ENCODE data around the gene HOXD1.

Gene HOXD1

DNA sequence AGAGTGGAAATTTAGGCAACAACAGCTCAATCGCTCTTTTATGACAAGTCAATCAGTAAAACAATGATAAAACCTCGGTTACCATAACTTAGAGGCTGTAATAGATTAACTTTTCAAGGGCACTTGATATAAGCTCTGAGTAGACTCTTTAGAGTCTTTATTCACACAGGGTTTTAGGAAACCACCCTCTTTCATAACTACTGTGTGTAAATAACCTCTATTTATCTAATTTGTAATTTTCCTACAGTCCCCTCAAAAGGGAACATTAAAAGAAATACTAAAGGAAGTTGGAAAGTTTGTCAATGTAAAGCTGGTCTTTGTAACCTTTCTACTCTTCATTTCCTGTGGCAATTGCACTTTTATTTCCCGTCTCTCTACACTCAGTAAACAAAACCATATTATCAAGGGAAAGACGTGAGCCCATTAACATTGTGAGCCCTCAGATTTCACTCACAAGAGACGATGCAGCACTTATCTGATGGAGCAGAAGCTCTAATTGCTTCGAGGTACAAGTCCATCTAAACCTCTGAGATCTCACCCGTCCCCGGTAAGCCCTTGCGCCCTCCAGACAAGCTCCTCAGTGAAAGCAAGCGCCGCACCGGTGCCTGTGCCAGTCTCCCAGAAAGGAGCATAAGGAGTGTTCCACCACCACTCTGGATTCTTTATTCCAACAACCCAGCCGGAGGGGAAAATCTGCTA, 1.1 kb upstream of the HOXD1 start:
- DNase-seq = no peak

- no peak for DNase-seq
These were observed 559 bp downstream of the HOXD1 start for GRCh38 chr2:176188774-176189680.

DNA sequence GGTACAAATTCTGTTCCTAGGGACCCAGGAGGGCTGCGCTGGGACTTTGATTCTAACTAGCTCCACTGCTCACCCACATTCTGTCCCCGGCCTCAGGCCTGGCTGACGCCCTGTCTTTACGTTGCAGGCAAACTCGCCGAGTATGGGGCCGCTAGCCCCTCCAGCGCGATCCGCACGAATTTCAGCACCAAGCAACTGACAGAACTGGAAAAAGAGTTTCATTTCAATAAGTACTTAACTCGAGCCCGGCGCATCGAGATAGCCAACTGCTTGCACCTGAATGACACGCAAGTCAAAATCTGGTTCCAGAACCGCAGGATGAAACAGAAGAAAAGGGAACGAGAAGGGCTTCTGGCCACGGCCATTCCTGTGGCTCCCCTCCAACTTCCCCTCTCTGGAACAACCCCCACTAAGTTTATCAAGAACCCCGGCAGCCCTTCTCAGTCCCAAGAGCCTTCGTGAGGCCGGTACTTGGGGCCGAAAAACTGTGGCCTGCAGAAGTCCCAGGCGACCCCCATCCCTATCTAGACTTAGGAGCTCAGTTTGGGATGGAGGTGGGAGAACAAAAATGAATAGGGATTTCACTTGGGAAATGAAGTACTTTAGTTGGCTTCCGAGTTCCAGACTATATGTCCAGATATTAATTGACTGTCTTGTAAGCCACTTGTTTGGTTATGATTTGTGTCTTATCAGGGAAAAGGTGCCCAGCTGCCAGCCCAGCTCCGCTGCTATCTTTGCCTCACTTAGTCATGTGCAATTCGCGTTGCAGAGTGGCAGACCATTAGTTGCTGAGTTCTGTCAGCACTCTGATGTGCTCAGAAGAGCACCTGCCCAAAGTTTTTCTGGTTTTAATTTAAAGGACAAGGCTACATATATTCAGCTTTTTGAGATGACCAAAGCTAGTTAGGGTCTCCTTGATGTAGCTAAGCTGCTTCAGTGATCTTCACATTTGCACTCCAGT, 1.5 kb downstream of the HOXD1 start:
- DNase-seq = no peak

- DNase-seq = no peak
These were observed 3.9 kb downstream of the HOXD1 start for GRCh38 chr2:176192351-176192750.

GRCh38 chr2:176193048-176193447, 4.6 kb downstream of the HOXD1 start:
- no peak for DNase-seq

DNA sequence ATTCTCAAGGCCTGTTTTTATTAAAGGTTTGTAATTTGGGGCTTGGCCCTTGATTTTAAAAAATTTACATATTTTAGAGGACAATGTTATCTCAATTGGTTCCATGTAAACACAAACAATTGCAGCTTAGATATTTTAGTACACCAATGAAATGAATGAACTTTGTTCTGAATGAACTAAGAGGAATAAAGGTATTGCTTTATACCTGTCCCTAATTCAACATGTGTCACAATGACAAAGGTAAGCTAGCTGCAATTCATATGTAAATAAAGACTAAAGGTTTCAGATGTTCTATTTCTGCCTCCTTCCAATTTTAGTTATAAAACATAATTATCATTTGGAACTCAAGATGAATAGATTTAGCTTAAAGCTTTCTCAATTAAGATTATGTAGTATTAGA, 11.4 kb downstream of the HOXD1 start:
- DNase-seq = no peak

DNA sequence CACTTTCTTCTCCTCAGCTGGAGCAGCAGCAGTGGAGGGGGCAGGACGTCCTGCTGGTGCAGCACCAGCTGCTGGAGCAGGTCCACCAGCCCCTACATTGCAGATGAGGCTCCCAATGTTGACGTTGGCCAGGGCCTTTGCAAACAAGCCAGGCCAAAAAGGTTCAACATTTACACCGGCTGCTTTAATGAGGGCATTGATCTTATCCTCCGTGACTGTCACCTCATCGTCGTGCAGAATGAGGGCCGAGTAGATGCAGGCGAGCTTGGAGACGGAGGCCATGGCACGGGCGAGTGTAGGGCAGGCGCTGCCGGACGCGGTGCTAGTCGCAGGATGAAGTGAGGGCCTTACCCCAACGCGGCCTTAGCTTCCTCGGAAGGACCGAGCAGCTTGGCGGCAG, 12.5 kb downstream of the HOXD1 start:
- DNase-seq = no peak

- DNase-seq = no peak
These were observed 14.0 kb downstream of the HOXD1 start for GRCh38 chr2:176202491-176202890.

- no peak for DNase-seq
These were observed 16.7 kb downstream of the HOXD1 start for GRCh38 chr2:176205126-176205525.

- DNase-seq = no peak
These were observed 17.7 kb downstream of the HOXD1 start for GRCh38 chr2:176206136-176206535.

- no peak for DNase-seq
These were observed 18.2 kb downstream of the HOXD1 start for GRCh38 chr2:176206682-176207081.

DNA sequence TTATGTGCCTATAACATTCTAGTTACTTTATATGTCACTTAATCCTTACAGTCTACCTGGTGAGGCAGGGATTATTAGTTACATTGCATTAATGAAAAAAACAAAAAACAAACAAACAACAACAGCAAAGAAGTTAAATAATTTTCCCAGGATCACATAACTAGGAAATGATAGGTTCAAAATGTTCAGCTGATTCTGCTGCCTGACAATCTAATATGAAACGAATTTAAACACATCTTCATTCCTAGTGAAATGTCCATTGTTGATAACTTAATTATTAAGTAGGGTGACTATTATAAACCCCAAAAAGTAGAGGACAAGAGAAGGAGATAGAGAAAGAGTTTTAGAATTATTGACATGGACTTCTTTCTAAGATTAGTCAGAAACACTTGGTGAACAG, 22.6 kb downstream of the HOXD1 start:
- DNase-seq = no peak

- DNase-seq = no peak
These were observed 23.8 kb downstream of the HOXD1 start for GRCh38 chr2:176212276-176212675.

DNA sequence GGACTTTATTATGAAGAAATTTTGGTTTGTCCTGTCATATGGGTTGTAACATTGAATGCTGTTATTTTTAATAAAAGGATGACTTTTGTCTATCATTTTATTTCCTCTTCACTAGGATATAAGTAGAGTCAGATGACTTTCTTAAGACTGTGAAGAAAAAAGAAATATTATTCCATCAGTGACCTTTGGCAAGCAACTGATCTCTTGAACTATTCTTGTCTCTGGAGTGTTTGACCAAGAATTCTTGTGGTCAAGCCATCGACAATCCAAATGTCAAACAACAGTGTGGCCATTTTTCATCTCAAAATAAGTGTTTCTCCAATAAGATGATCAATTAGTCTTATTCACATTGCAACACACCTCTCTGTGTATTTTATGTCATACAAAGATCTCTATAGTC, 24.9 kb downstream of the HOXD1 start:
- DNase-seq = no peak

GRCh38 chr2:176227874-176228273, 39.4 kb downstream of the HOXD1 start:
- no peak for DNase-seq

GRCh38 chr2:176234156-176234555, 45.7 kb downstream of the HOXD1 start:
- DNase-seq = no peak

DNA sequence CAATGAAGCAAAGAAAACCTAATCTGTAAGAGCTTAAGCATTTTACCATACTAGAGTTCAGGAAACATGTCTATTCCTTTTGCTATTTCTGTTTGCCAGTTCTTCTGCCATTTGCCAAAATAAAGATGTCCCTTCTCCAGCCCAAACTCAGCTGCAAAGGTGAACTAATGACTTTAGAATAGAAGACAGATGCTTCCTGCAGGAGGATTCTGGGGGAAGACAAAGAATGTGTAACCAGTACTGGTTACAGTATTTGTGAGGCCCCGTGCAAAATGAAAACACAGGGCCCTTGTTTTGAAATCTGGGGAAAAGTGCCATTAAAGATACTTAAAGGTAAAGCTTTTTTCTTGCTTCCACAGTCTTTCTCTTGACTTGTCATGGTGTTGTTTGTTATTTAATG, 46.5 kb downstream of the HOXD1 start:
- DNase-seq = no peak

DNA sequence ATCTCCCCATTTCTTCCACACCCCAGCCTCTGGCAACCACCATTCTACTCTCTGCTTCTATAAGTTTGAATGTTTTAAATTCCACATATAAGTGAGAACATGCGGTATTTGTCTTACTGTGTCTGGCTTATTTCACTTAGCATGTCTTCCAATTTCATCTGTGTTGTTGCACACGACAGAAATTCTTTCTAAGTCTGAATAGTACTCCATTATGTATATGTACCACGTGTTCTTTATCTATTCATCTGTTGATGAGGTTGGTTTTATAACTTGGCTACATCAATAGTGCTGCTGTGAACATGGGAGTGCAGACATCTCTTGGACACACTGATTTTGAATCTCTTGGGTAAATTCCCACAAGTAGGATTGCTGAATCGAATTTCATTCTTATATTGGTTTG, 49.0 kb downstream of the HOXD1 start:
- no peak for DNase-seq

- DNase-seq = no peak
These were observed 50.6 kb downstream of the HOXD1 start for GRCh38 chr2:176239031-176239430.

- DNase-seq = no peak
These were observed 51.8 kb downstream of the HOXD1 start for GRCh38 chr2:176240301-176240700.
